Measurements from ENCODE around the gene TACR2.
A peak's percentile ranks its signal among the peaks of the same experiment; 100 is the strongest.

The TACR2 gene

GRCh38 chr10:69400936-69401335 lies 15.8 kb downstream of the TACR2 start:
- no peak for DNase-seq

GRCh38 chr10:69398466-69398865 lies 18.3 kb downstream of the TACR2 start:
- no peak for DNase-seq

- DNase-seq, result no peak
These were observed 18.7 kb downstream of the TACR2 start for GRCh38 chr10:69397972-69398371.

GRCh38 chr10:69394020-69394419 lies 22.7 kb downstream of the TACR2 start:
- no peak for DNase-seq

- DNase-seq, result peak; percentile 95
These were observed 24.2 kb downstream of the TACR2 start for GRCh38 chr10:69392481-69393000.

- no peak for DNase-seq
These were observed 25.6 kb downstream of the TACR2 start for GRCh38 chr10:69391158-69391557.

- DNase-seq, result peak; percentile 84
These were observed 26.8 kb downstream of the TACR2 start for GRCh38 chr10:69389827-69390490.

- DNase-seq, result no peak
These were observed 28.2 kb downstream of the TACR2 start for GRCh38 chr10:69388488-69388887.

- DNase-seq, result no peak
These were observed 29.2 kb downstream of the TACR2 start for GRCh38 chr10:69387500-69387899.

- no peak for DNase-seq
These were observed 31.0 kb downstream of the TACR2 start for GRCh38 chr10:69385454-69386350.

GRCh38 chr10:69384320-69384719 lies 32.4 kb downstream of the TACR2 start:
- no peak for DNase-seq

- DNase-seq, result no peak
These were observed 33.2 kb downstream of the TACR2 start for GRCh38 chr10:69383558-69383957.

GRCh38 chr10:69382382-69383117 lies 34.2 kb downstream of the TACR2 start:
- no peak for DNase-seq

GRCh38 chr10:69379800-69380199 lies 36.9 kb downstream of the TACR2 start:
- DNase-seq, result no peak

- DNase-seq, result no peak
These were observed 38.8 kb downstream of the TACR2 start for GRCh38 chr10:69377933-69378332.

GRCh38 chr10:69377191-69377590 lies 39.5 kb downstream of the TACR2 start:
- no peak for DNase-seq

GRCh38 chr10:69376662-69377061 lies 40.1 kb downstream of the TACR2 start:
- no peak for DNase-seq

- no peak for DNase-seq
These were observed 41.2 kb downstream of the TACR2 start for GRCh38 chr10:69375307-69376151.

GRCh38 chr10:69374931-69375306 lies 41.8 kb downstream of the TACR2 start:
- no peak for DNase-seq

- no peak for DNase-seq
These were observed 42.5 kb downstream of the TACR2 start for GRCh38 chr10:69374242-69374641.

GRCh38 chr10:69372126-69372980 lies 44.4 kb downstream of the TACR2 start:
- no peak for DNase-seq

Measured in hematopoietic multipotent progenitor cell treated with erythropoietin and hydrocortisone succinate and interleukin-3 and kit ligand, for 6 days (in vitro differentiated cells).